ENCODE data around the gene ABLIM2. TPM values are rescaled to one million over a fixed set of nuclear protein-coding genes. Genes with fewer than 3 reads are reported as not detected.
A peak's percentile ranks its signal among the peaks of the same experiment; 100 is the strongest.

Gene ABLIM2
- total and polyA plus RNA-seq, 10 of the 15 experiments (the other 5 are each of a cell fraction or from before 2014, with no cell fraction given) = 0.03 to 0.15 (median 0.05) TPM; not detected in 7

DNA sequence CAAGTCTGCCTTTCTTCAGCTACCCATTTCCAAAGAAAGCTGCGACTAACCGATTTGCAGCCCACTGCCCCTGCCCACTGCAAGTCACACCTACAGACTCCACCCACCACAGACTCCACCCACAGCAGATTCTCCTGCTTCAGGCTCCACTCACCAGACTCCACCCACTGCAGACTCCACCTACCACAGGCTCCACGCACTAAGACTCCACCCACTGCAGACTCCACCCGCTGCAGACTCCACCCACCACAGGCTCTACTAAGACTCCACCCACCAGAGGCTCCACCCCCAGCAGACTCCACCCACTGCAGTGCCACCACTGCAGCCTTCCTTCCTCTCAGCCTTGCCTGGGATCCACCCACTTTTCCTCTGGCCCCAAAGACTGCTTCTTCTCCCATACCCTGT lies 41.3 kb downstream of the ABLIM2 start:
- in situ Hi-C loops (cut with MboI) (no loop called here), intact Hi-C loops (cut with micrococcal nuclease; ENCODE audit: unreplicated experiment) (no loop called here)
- Histone ChIP-seq H3K27ac (ENCODE audit: control insufficient read depth, insufficient read depth) (no peak overlapping the region), H2AFZ (ENCODE audit: control insufficient read depth, low read depth, low read length) (no peak overlapping the region), H3K79me2 (ENCODE audit: control insufficient read depth, insufficient read depth, low read length) (no peaks in the 10 kb centered on the region), H3K27me3 (replicated peaks in 1 of 2; ENCODE audit: control insufficient read depth in 2 of 2, insufficient read depth in 2 of 2, low read length in 1 of 2) (no peaks in the 10 kb centered on the region), H3K36me3 (ENCODE audit: control insufficient read depth in 2 of 2, insufficient read depth in 2 of 2, low read length in 1 of 2) (no peaks in the 10 kb centered on the region), H3K4me2 (ENCODE audit: control insufficient read depth, insufficient read depth) (no peak overlapping the region), H3K4me3 (no peak overlapping the region), H3K4me1 (ENCODE audit: control insufficient read depth, insufficient read depth, low read length) (no peaks in the 10 kb centered on the region), H4K20me1 (ENCODE audit: control insufficient read depth, insufficient read depth) (no peaks in the 10 kb centered on the region), H3K9me3 (replicated peaks; ENCODE audit: control insufficient read depth, insufficient read depth, low read length) (no peaks in the 10 kb centered on the region), H3K9ac (ENCODE audit: control insufficient read depth, insufficient read depth, low read length) (no peak overlapping the region)
- FAIRE-seq = no peak
- RAD21 ChIA-PET (ENCODE audit: unreplicated experiment) = no interaction called here
- ATAC-seq = peak; percentile 82
- WGBS (ENCODE audit: insufficient coverage, insufficient replicate concordance, low lambda C conversion rate, missing lambda C conversion rate) = 49% methylated on average over 4 of the region's 4 CpGs
- SMC1A ChIA-PET (ENCODE audit: uncharacterized antibody, unreplicated experiment) = no interaction called here
- DNase-seq (ENCODE audit: low read depth, low spot score) = peak; percentile 4
- BruUV-seq (replicated peaks) = no TSS peak
- CTCF ChIA-PET = no interaction called here
- POLR2A ChIA-PET = no interaction called here
- TF ChIP-seq, protein P1, sequence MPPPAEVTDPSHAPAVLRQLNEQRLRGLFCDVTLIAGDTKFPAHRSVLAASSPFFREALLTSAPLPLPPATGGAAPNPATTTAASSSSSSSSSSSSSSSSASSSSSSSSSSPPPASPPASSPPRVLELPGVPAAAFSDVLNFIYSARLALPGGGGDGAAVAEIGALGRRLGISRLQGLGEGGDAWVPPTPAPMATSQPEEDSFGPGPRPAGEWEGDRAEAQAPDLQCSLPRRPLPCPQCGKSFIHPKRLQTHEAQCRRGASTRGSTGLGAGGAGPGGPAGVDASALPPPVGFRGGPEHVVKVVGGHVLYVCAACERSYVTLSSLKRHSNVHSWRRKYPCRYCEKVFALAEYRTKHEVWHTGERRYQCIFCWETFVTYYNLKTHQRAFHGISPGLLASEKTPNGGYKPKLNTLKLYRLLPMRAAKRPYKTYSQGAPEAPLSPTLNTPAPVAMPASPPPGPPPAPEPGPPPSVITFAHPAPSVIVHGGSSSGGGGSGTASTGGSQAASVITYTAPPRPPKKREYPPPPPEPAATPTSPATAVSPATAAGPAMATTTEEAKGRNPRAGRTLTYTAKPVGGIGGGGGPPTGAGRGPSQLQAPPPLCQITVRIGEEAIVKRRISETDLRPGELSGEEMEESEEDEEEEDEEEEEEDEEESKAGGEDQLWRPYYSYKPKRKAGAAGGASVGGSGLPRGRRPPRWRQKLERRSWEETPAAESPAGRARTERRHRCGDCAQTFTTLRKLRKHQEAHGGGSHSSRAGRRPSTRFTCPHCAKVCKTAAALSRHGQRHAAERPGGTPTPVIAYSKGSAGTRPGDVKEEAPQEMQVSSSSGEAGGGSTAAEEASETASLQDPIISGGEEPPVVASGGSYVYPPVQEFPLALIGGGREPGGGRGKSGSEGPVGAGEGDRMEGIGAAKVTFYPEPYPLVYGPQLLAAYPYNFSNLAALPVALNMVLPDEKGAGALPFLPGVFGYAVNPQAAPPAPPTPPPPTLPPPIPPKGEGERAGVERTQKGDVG (CRISPR knock-in tag; IDR thresholded peaks at IDR 0.05) = no peak
- TF ChIP-seq, protein P2, sequence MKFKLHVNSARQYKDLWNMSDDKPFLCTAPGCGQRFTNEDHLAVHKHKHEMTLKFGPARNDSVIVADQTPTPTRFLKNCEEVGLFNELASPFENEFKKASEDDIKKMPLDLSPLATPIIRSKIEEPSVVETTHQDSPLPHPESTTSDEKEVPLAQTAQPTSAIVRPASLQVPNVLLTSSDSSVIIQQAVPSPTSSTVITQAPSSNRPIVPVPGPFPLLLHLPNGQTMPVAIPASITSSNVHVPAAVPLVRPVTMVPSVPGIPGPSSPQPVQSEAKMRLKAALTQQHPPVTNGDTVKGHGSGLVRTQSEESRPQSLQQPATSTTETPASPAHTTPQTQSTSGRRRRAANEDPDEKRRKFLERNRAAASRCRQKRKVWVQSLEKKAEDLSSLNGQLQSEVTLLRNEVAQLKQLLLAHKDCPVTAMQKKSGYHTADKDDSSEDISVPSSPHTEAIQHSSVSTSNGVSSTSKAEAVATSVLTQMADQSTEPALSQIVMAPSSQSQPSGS (IDR thresholded peaks at IDR 0.05; ENCODE audit: low read length) = no peak
- TF ChIP-seq WRNIP1 (IDR thresholded peaks at IDR 0.05; ENCODE audit: borderline replicate concordance, low read depth, low read length) (no peak), ETV6 (conservative IDR thresholded peaks at IDR 0.05 in 1 of 2, IDR thresholded peaks at IDR 0.05 in 1 of 2; ENCODE audit: borderline replicate concordance in 1 of 2, low read depth in 1 of 2) (no peak)
